Activated naive CD4-positive, alpha-beta T cell treated with anti-CD3 and anti-CD28 coated beads, Interleukin-2, amount 50 U/mL, for 16 hours (primary cell): ENCODE measurements around the gene KLRC3.
"Not testable (repeated sequence)": the region's sequence is repeated elsewhere in the genome, so short reads cannot be mapped to it uniquely, and the experiment has no call there.

Experiments
- DNase-seq: peaks from one replicate; pipeline ENCODE4 v3.0.0-alpha.2; 2020

Gene KLRC3

GRCh38 chr12:10368206-10369171 is 51.9 kb downstream of the KLRC3 start:
- DNase-seq: no peak

GRCh38 chr12:10367714-10368113 is 52.7 kb downstream of the KLRC3 start:
- not testable (repeated sequence) for DNase-seq

DNA sequence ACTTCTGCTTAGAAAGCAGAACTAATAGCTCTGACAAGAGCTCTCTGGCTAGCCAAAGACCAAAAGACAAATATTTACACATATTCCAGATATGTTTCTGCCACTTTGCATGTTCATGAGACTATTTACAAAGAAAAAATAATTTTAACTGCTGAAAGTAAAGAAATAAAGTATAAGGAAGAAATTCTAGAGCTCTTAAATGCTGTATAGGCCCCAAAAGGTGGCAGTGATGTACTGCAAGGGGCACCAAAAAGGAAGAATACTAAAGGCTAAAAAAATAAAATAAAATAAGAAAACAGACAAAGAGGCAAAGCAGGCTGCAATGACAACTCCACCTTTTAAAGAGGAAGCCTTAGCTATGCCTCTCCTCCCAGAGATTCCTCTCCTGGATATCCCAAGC is 53.5 kb downstream of the KLRC3 start:
- DNase-seq: no peak

DNA sequence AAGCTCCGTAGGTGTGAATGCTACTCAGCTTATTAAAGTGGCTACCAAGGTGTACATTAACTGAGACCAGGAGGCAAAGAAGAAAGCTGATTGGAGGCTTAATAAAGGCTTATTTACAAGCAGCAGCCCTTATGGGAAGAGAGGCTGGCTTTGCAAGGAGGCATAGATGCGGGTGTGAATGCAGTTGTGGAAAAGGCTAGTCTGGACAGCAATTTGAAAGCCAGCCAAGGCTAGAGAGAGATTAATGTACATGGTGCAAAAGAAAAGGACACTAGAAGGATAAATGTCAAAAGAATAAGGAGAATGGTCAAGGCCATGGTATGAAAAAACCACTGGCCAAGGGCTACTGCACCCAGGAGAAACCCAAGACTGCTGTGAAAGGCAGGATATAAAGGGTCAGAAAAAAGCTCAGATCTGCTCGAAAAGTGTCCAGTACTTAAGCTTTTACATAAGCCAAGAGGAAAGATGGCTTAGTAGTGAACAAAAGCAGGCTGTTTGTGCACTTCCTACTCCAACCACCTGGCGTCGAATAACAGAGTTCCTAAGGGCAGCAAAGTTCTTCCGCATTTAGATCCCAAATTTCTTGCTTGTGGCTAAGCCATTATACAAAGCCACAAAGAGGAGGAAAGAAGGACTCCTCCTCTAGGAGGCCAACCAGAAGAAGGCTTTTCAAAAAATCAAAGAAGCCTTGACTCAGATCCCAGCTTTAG is 54.5 kb downstream of the KLRC3 start:
- DNase-seq: no peak

DNA sequence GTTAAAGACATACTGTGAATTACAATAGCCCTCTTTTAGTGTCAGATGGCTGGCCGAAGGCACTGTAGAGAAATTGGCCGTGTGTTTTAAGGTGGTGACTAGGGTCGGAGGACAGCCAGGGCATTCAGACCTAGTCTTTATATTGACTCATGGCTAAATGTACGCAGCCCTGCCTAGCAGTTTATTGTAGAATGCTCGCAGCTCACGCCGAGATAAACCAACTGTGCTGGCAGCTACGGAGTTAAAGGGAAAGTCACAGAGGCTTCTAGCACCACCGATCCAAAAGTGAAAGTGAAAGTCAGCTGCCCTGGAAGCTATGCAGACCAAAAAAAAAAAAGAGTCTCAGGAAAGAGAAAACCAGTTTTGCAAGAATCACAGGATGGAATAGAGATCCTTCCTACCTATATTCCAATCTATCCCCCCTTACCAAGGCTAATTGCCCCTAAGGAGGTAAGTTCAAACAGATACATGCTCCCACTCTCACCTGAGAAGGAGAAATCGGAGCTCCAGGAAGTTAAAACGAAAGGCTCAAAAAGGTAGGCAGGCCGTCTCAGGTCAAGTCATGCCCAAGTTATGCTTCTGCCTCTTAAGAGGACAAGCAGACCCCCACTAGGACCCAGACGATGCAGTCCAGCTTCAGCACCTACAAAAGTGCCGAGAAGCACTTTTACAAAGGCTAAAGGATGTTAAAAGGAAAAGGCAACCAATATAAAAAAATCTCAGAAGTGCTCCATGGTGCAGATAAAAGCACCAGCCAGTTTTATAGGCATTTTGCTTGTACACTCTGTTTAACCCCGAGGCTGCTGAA is 55.4 kb downstream of the KLRC3 start:
- peak; percentile 63 for DNase-seq

DNA sequence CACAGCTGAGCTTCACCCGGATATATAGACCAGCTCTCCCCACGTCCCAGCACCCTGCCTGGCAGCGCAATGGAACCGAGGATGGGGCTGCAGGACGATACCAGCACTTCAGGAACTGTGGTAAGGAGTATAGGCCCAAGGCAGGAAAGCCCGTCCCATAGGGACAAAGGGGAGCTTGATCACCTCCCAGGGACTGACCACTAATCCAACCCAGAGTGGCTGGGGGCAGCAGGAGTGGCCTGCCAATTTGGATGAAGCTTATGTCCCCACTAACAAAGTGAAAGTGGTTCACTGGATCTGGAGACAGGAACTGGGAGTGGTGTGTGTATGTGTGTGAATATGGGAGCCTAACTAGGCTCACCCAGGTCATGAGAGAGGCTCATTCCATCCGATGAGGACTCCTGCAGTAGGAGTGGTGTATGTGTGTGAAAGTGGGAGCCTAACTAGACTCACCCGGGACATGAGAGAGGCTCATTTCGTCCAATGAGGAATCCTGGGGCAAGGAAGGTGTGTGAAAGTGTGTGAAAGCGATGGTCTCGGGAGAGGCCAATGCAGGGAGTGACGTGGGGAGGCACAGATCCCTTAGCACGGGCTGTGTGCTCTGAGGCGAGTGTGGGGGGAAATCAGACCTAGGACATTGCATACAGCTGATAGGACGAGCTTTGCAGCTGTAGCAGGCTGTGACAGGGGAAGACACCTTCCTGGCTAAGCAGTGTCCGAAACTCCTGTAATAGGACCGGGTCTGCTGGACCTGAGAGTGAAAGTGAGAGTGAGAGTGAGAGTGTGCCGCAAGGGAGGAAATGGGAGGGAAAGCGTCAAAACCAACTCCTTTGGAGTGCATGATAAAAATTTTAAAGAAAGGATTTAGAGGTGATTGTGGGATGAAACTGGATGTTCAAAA is 56.2 kb downstream of the KLRC3 start:
- no peak for DNase-seq

DNA sequence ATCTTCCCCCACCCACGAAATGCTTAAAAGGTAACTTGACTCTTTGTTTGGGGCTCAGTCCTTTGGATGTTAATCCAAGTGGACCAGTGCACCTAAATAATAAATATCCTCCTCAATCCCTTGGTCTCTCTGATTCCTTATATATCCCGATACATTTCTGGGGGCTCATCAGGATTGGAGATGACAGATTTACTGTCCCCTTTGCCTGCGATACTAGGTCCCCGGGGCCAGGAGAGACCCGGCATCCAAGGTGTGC is 56.8 kb downstream of the KLRC3 start:
- no peak for DNase-seq

DNA sequence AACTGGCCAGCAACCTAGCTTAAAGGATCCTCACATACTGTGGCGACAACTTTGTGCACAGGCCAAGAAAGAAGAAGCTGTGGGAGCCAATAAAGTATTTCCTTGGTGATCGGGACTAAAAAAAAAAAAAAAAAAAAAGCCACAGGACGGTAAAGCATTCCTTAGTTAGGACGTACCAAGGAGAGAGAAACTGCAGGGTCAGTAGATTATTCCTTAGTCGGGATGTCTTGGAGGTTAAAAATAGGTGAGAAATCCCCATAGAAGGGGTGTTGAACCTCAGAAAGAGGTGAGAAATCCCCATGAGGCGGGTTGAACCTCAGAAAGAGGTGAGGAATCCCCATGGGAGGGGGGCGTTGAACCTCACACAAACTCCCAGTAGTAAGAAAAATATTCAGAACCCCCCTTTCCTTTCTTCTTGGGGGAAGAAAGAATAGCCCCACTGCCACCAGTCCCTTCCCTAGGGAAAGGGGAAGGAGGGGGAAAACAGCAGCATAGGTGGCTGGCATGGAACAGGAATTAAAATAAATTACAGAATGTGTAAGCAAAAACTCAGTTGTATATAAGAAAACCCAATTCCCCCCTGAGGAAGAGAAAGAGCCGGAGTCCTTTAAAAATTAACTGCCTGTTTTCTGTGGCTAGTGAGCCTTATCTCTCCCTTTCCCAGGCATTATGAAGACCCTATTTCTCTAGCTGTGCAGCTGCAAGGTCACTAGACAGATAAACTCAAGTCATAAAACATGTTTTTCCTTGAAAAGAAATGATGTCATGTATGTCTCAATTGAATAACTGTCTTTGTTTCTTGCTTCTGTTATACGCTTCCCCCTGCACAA is 57.4 kb downstream of the KLRC3 start:
- DNase-seq: no peak

DNA sequence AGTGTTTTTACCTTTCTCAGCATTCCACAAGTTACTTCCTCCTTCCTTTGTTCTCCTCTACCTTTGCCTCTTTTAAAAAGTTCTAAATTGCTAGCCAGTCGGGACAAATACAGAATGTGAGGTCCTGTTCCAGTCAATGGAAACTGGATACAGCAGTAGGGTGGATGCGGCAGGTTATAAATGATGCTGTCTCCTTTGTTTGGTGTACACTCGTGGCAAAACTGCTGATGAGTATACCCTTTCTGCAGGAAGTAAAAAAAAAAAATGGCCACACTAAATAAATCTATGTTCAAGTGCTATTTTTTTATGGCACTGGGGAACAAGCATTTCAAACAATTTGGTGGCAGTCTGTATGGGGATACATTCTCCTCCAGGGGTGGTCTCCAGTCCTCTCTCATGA is 58.1 kb downstream of the KLRC3 start:
- no peak for DNase-seq
